GM12878 (cell line): Measurements from ENCODE around the gene TNFAIP8L2. TPM values are rescaled to one million over a fixed set of nuclear protein-coding genes. Genes with fewer than 3 reads are reported as not detected.
A peak's percentile ranks its signal among the peaks of the same experiment; 100 is the strongest.

ENCODE experiments used
- ATF7 ChIP-seq: fragments of 450-650 bp; IDR thresholded peaks from 2 replicates; pipeline ENCODE4 v1.6.1; 2016; ENCODE audit warnings: low read depth, mild to moderate bottlenecking
- CBX3 ChIP-seq: fragments of 200-600 bp; sonication (generic); IDR thresholded peaks from 2 replicates; pipeline ENCODE4 v1.6.1; 2016; ENCODE audit warnings: low read depth, borderline replicate concordance
- CHD2 ChIP-seq: IDR thresholded peaks from 2 replicates; pipeline ENCODE4 v1.6.1; 2011; ENCODE audit warnings: low read depth, low read length, improper control_type of control experiment, borderline replicate concordance
- ESRRA ChIP-seq: IDR thresholded peaks from 2 replicates; pipeline ENCODE4 v1.6.1; 2012; ENCODE audit warnings: mild to moderate bottlenecking, low read length, improper control_type of control experiment
- ETV6 ChIP-seq, 2 experiments: fragments of 450-650 bp in 1 of 2; IDR thresholded peaks in 1 of 2; conservative IDR thresholded peaks in 1 of 2; 2 replicates each; pipeline ENCODE4 v1.6.1; 2014; ENCODE audit warnings: antibody characterized with exemption in 1 of 2, borderline replicate concordance in 1 of 2, low read depth in 1 of 2, mild to moderate bottlenecking in 1 of 2, moderate library complexity in 1 of 2
- FOXK2 ChIP-seq: fragments of 450-650 bp; IDR thresholded peaks from 2 replicates; pipeline ENCODE4 v1.6.1; 2017; ENCODE audit warnings: mild to moderate bottlenecking, moderate library complexity
- HDAC6 ChIP-seq: fragments of 200-600 bp; sonication (generic); IDR thresholded peaks from one replicate; pipeline ENCODE4 v1.8.0; 2017; ENCODE audit warnings: antibody characterized with exemption; ENCODE audit not compliant: unreplicated experiment
- JUNB ChIP-seq: IDR thresholded peaks from 2 replicates; pipeline ENCODE4 v1.6.1; 2016; ENCODE audit warnings: antibody characterized with exemption, mild to moderate bottlenecking
- KDM1A ChIP-seq: fragments of 200-600 bp; sonication (generic); IDR thresholded peaks from 2 replicates; pipeline ENCODE4 v1.6.1; 2016; ENCODE audit warnings: borderline replicate concordance
- MEF2A ChIP-seq: IDR thresholded peaks from 2 replicates; pipeline ENCODE4 v1.6.1; 2011; ENCODE audit warnings: low read depth, mild to moderate bottlenecking, low read length, moderate library complexity; ENCODE audit not compliant: insufficient read depth
- MXI1 ChIP-seq: fragments of 150-350 bp; IDR thresholded peaks from 2 replicates; pipeline ENCODE4 v1.6.1; 2011; ENCODE audit warnings: low read depth, mild to moderate bottlenecking, inconsistent platforms, low read length, improper control_type of control experiment
- MYB ChIP-seq: fragments of 150-350 bp; IDR thresholded peaks from 2 replicates; pipeline ENCODE4 v1.6.1; 2014; ENCODE audit warnings: mild to moderate bottlenecking, low read depth, low read length, borderline replicate concordance
- PAX5 ChIP-seq: IDR thresholded peaks from 2 replicates; pipeline ENCODE4 v1.6.1; 2011; ENCODE audit warnings: low read depth, low read length, borderline replicate concordance
- PAX8 ChIP-seq: fragments of 450-650 bp; IDR thresholded peaks from 2 replicates; pipeline ENCODE4 v1.6.1; 2017; ENCODE audit warnings: mild to moderate bottlenecking, moderate library complexity
- POU2F2 ChIP-seq: IDR thresholded peaks from 3 replicates; pipeline ENCODE4 v1.6.1; 2011; ENCODE audit warnings: low read depth, mild to moderate bottlenecking, low read length, borderline replicate concordance
- RAD51 ChIP-seq: fragments of 450-650 bp; IDR thresholded peaks from 2 replicates; pipeline ENCODE4 v1.6.1; 2016; ENCODE audit warnings: moderate library complexity, mild to moderate bottlenecking, inconsistent platforms
- RB1 ChIP-seq: fragments of 450-650 bp; formaldehyde crosslinking; IDR thresholded peaks from 2 replicates; pipeline ENCODE4 v1.6.1; 2017; ENCODE audit warnings: mild to moderate bottlenecking, borderline replicate concordance
- SIX5 ChIP-seq: IDR thresholded peaks from 2 replicates; pipeline ENCODE4 v1.6.1; 2011; ENCODE audit warnings: mild to moderate bottlenecking, low read depth, low read length, moderate library complexity; ENCODE audit not compliant: severe bottlenecking
- SPI1 ChIP-seq: IDR thresholded peaks from 2 replicates; pipeline ENCODE4 v1.6.1; 2011; ENCODE audit warnings: low read depth, mild to moderate bottlenecking, low read length, moderate library complexity, borderline replicate concordance; ENCODE audit not compliant: insufficient read depth
- STAT3 ChIP-seq: IDR thresholded peaks from 2 replicates; pipeline ENCODE4 v1.6.1; 2011; ENCODE audit warnings: low read depth, low read length, improper control_type of control experiment
- SUPT20H ChIP-seq: IDR thresholded peaks from 2 replicates; pipeline ENCODE4 v1.6.1; 2011; ENCODE audit warnings: low read depth, mild to moderate bottlenecking, low read length, moderate library complexity, borderline replicate concordance; ENCODE audit not compliant: control insufficient read depth
- TARDBP ChIP-seq: IDR thresholded peaks from 2 replicates; pipeline ENCODE4 v1.6.1; 2016; ENCODE audit warnings: borderline replicate concordance
- TCF12 ChIP-seq: IDR thresholded peaks from 2 replicates; pipeline ENCODE4 v1.6.1; 2011; ENCODE audit warnings: low read depth, mild to moderate bottlenecking, low read length
- ZBED1 ChIP-seq: IDR thresholded peaks from 2 replicates; pipeline ENCODE4 v1.6.1; 2016; ENCODE audit warnings: borderline replicate concordance
- ZNF207 ChIP-seq: fragments of 450-650 bp; IDR thresholded peaks from 2 replicates; pipeline ENCODE4 v1.6.1; 2014; ENCODE audit warnings: antibody characterized with exemption, mild to moderate bottlenecking, borderline replicate concordance
- ZNF24 ChIP-seq: fragments of 450-650 bp; IDR thresholded peaks from 2 replicates; pipeline ENCODE4 v1.6.1; 2017; ENCODE audit warnings: antibody characterized with exemption, mild to moderate bottlenecking
- ZNF384 ChIP-seq: IDR thresholded peaks from 2 replicates; pipeline ENCODE4 v1.6.1; 2012; ENCODE audit warnings: low read depth, mild to moderate bottlenecking, low read length, improper control_type of control experiment, borderline replicate concordance
- polyA plus RNA-seq, 11 experiments: library from polyadenylated mRNA; depleted of rRNA in 4 of 11; unstranded in 6 of 11; stranded (reverse) in 5 of 11; fragments of >200 nt; fragmentation: Nextera tagmentation in 4 of 11; fragmentation: Illumina TruSeq in 1 of 11; extraction: Ambion mirVana in 4 of 11; extraction: Trizol in 1 of 11; gene quantifications; 1 replicate in 1 of 11; 2 replicates in 10 of 11; pipeline versions ENCODE4 v1.2.1 to v1.2.3, GENCODE V29; 2011 to 2016; ENCODE audit warnings: inconsistent platforms in 2 of 11, missing spikeins in 2 of 11, low read depth in 1 of 11
- total RNA-seq, 4 experiments: library from RNA; depleted of rRNA in 3 of 4; stranded (reverse); fragments of >200 nt in 3 of 4; fragmentation: Illumina TruSeq in 1 of 4; extraction: Trizol in 1 of 4; gene quantifications; 2 replicates each; pipeline versions ENCODE4 v1.2.1 to v1.2.3, GENCODE V29; 2013 to 2021
- TF ChIP-seq, protein P1 (sequence below): IDR thresholded peaks from 2 replicates; pipeline ENCODE4 v1.6.1; 2012; ENCODE audit warnings: improper control_type of control experiment, low read depth, low read length; ENCODE audit not compliant: insufficient replicate concordance

TNFAIP8L2 gene
- total and polyA plus RNA-seq, 10 of the 15 experiments (the other 5 are each of a cell fraction or from before 2014, with no cell fraction given) = 5.4 to 26.3 (median 14.2) TPM

DNA sequence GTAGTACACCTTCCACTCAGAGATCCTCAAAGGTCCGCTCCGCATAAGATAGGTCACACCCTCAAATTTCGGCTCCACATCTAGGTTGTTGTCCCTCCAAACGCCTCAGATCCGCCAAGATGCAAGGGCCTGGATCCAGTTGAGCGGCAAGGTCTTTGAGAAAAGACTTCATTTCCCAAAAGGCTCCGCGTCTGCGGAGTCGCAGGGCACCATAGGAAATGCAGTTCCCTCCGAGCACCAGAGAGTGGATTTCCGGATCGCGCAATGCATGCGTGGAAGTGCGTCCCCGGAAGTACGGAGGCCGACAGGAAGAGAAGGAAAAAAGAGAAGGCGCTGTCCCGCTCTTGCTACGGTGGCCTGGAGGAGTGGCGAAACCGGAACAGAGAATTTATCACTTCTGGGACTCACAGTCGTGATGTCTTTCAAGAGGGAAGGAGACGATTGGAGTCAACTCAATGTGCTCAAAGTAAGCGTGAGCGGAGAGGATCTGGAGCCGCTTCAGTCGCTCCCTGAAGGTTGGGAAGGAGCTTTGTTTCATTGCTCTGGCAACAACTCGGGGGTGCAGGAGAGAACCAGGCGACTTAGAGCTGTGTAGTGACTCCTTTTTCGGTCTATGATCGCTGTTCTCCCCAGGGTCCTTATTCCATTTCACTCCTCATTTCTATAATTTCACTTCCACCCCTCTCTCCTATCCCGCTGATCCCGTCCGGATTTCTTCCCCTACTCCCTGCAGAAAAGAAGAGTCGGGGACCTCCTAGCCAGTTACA lies 9.5 kb downstream of the TNFAIP8L2 start, which contains the start of the genes LYSMD1 and SCNM1 (continued):
- TF ChIP-seq, protein P1, sequence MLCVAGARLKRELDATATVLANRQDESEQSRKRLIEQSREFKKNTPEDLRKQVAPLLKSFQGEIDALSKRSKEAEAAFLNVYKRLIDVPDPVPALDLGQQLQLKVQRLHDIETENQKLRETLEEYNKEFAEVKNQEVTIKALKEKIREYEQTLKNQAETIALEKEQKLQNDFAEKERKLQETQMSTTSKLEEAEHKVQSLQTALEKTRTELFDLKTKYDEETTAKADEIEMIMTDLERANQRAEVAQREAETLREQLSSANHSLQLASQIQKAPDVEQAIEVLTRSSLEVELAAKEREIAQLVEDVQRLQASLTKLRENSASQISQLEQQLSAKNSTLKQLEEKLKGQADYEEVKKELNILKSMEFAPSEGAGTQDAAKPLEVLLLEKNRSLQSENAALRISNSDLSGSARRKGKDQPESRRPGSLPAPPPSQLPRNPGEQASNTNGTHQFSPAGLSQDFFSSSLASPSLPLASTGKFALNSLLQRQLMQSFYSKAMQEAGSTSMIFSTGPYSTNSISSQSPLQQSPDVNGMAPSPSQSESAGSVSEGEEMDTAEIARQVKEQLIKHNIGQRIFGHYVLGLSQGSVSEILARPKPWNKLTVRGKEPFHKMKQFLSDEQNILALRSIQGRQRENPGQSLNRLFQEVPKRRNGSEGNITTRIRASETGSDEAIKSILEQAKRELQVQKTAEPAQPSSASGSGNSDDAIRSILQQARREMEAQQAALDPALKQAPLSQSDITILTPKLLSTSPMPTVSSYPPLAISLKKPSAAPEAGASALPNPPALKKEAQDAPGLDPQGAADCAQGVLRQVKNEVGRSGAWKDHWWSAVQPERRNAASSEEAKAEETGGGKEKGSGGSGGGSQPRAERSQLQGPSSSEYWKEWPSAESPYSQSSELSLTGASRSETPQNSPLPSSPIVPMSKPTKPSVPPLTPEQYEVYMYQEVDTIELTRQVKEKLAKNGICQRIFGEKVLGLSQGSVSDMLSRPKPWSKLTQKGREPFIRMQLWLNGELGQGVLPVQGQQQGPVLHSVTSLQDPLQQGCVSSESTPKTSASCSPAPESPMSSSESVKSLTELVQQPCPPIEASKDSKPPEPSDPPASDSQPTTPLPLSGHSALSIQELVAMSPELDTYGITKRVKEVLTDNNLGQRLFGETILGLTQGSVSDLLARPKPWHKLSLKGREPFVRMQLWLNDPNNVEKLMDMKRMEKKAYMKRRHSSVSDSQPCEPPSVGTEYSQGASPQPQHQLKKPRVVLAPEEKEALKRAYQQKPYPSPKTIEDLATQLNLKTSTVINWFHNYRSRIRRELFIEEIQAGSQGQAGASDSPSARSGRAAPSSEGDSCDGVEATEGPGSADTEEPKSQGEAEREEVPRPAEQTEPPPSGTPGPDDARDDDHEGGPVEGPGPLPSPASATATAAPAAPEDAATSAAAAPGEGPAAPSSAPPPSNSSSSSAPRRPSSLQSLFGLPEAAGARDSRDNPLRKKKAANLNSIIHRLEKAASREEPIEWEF = no peak
- peak; percentile 80 for TF ChIP-seq ATF7
- TF ChIP-seq CBX3 = no peak
- no peak for TF ChIP-seq KDM1A
- TF ChIP-seq ETV6 (conservative IDR thresholded peaks at IDR 0.05 in 1 of 2, IDR thresholded peaks at IDR 0.05 in 1 of 2; ENCODE audit: borderline replicate concordance in 1 of 2, low read depth in 1 of 2) = peak; percentile 62 to 96; a peak in 2 of 4 replicates
- peak; percentile 93 for TF ChIP-seq CHD2
- TF ChIP-seq MEF2A = peak; percentile 44; the same call in 1 of the 2 replicates
- no peak for TF ChIP-seq STAT3
- TF ChIP-seq TCF12 = no peak
- TF ChIP-seq MYB = no peak
- TF ChIP-seq TARDBP = peak; percentile 98
- TF ChIP-seq HDAC6 = no peak
- TF ChIP-seq ZBED1 = peak; percentile 79; the same call in 1 of the 2 replicates
- TF ChIP-seq FOXK2 = peak; percentile 56
- TF ChIP-seq ZNF207 = peak; percentile 96; the same call in 1 of the 2 replicates
- no peak for TF ChIP-seq JUNB
- peak; percentile 76 for TF ChIP-seq SPI1
- peak; percentile 48; the same call in 1 of the 2 replicates for TF ChIP-seq PAX5
- peak; percentile 92 for TF ChIP-seq ZNF384
- no peak; the same call in 1 of the 2 replicates for TF ChIP-seq RAD51
- TF ChIP-seq PAX8 = no peak
- TF ChIP-seq POU2F2 = peak; percentile 93
- TF ChIP-seq SUPT20H = no peak
- TF ChIP-seq ESRRA = no peak; the same call in 1 of the 2 replicates
- TF ChIP-seq ZNF24 = peak; percentile 71; the same call in 1 of the 2 replicates
- TF ChIP-seq SIX5 = peak; percentile 100
- peak; percentile 48; the same call in 1 of the 2 replicates for TF ChIP-seq RB1
- peak; percentile 88 for TF ChIP-seq MXI1
